ENCODE results near the gene LCMT1.
"Not testable (repeated sequence)": the region's sequence is repeated elsewhere in the genome, so short reads cannot be mapped to it uniquely, and the experiment has no call there.

The LCMT1 gene

GRCh38 chr16:25111403-25112166 lies at the start of gene LCMT1:
Gene LCMT1, plus strand, starts transcription at chr16:25111742. Its CDS starts 142 bp downstream, at chr16:25111884.
- DNase-seq, result peak; percentile 92

GRCh38 chr16:25063102-25063501 lies 48.4 kb upstream of the LCMT1 start:
- DNase-seq, result no peak

- no peak for DNase-seq
Measured at GRCh38 chr16:25063865-25064264, 47.7 kb upstream of the LCMT1 start.

GRCh38 chr16:25064281-25064680 lies 47.3 kb upstream of the LCMT1 start:
- DNase-seq, result not testable (repeated sequence)

- no peak for DNase-seq
Measured at GRCh38 chr16:25064937-25065336, 46.6 kb upstream of the LCMT1 start.

- no peak for DNase-seq
Measured at GRCh38 chr16:25065899-25066298, 45.6 kb upstream of the LCMT1 start.

GRCh38 chr16:25066426-25066746 lies 45.2 kb upstream of the LCMT1 start:
- DNase-seq, result no peak

- peak; percentile 91 for DNase-seq
Measured at GRCh38 chr16:25066747-25067631, 44.6 kb upstream of the LCMT1 start.

- no peak for DNase-seq
Measured at GRCh38 chr16:25073854-25074253, 37.7 kb upstream of the LCMT1 start.

- DNase-seq, result no peak
Measured at GRCh38 chr16:25078386-25078978, 33.1 kb upstream of the LCMT1 start.

- DNase-seq, result no peak
Measured at GRCh38 chr16:25079637-25080378, 31.7 kb upstream of the LCMT1 start.

GRCh38 chr16:25080420-25081131 lies 31.0 kb upstream of the LCMT1 start:
- DNase-seq, result no peak

GRCh38 chr16:25081702-25082101 lies 29.8 kb upstream of the LCMT1 start:
- no peak for DNase-seq

- DNase-seq, result no peak
Measured at GRCh38 chr16:25083065-25083464, 28.5 kb upstream of the LCMT1 start.

- no peak for DNase-seq
Measured at GRCh38 chr16:25083701-25084100, 27.8 kb upstream of the LCMT1 start.

- DNase-seq, result no peak
Measured at GRCh38 chr16:25084797-25085196, 26.7 kb upstream of the LCMT1 start.

- DNase-seq, result no peak
Measured at GRCh38 chr16:25087761-25088160, 23.8 kb upstream of the LCMT1 start.

- no peak for DNase-seq
Measured at GRCh38 chr16:25089351-25089750, 22.2 kb upstream of the LCMT1 start.

- DNase-seq, result no peak
Measured at GRCh38 chr16:25092441-25092840, 19.1 kb upstream of the LCMT1 start.

- DNase-seq, result peak; percentile 43
Measured at GRCh38 chr16:25093208-25094061, 18.1 kb upstream of the LCMT1 start.

- no peak for DNase-seq
Measured at GRCh38 chr16:25094596-25094995, 16.9 kb upstream of the LCMT1 start.
